HEK293T (cell line): Measurements from ENCODE around the gene TIMP2.

Source experiments
- FOXK2 ChIP-seq: fragments of 450-650 bp; IDR thresholded peaks from 2 replicates; pipeline ENCODE4 v1.6.1; 2016; ENCODE audit warnings: mild to moderate bottlenecking
- FOXM1 ChIP-seq: fragments of 450-650 bp; IDR thresholded peaks from 2 replicates; pipeline ENCODE4 v1.6.1; 2017; ENCODE audit warnings: mild to moderate bottlenecking, borderline replicate concordance
- SUZ12 ChIP-seq: fragments of 450-650 bp; IDR thresholded peaks from 2 replicates; pipeline ENCODE4 v1.6.1; 2016; ENCODE audit warnings: mild to moderate bottlenecking
- TF ChIP-seq, protein P1 (sequence below): fragments of 450-650 bp; IDR thresholded peaks from 2 replicates; pipeline ENCODE4 v1.6.1; 2016

DNA sequence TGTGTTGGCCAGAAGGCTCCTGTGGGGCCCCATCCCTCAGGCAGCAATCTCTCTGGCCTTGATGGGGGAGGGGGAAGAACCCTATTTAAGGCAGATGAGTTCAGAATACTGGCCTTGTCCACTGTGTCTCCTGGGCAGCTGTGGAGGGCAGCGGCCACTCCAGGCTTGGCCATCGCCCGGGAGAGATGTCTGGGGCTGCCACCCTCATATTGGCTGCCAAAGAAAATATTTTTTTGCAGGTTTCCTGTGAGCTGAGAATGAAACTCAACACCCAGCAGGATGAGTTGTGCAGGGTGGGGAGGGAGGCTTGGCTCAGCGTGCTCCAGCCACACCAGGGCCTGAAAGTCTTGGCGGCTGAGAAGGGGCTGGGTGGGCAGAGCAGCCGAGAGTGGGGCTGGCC, 14.4 kb upstream of the TIMP2 start:
- TF ChIP-seq SUZ12 (no peak), FOXK2 (no peak), FOXM1 (no peak)
- TF ChIP-seq, protein P1, sequence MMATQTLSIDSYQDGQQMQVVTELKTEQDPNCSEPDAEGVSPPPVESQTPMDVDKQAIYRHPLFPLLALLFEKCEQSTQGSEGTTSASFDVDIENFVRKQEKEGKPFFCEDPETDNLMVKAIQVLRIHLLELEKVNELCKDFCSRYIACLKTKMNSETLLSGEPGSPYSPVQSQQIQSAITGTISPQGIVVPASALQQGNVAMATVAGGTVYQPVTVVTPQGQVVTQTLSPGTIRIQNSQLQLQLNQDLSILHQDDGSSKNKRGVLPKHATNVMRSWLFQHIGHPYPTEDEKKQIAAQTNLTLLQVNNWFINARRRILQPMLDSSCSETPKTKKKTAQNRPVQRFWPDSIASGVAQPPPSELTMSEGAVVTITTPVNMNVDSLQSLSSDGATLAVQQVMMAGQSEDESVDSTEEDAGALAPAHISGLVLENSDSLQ = no peak
